GM19468 (cell line): Measurements from ENCODE around the gene WNK2.
"Not testable (repeated sequence)": the region's sequence is repeated elsewhere in the genome, so short reads cannot be mapped to it uniquely, and the experiment has no call there.

Source experiments
- ATAC-seq: cut with Tn5 transposase; IDR thresholded peaks from one replicate; pipeline ENCODE4 v1.9.1; 2021; ENCODE audit warnings: mild to moderate bottlenecking, moderate library complexity, moderate number of reproducible peaks; ENCODE audit not compliant: unreplicated experiment; ENCODE audit errors: extremely low read depth

Gene WNK2

GRCh38 chr9:93183663-93184431, at the start of gene WNK2:
TSS of gene WNK2 (plus strand) at chr9:93184139. CDS start at chr9:93184930, 791 bp downstream.
- ATAC-seq: no peak

GRCh38 chr9:93134740-93135444, 49.0 kb upstream of the WNK2 start:
- ATAC-seq: no peak

DNA sequence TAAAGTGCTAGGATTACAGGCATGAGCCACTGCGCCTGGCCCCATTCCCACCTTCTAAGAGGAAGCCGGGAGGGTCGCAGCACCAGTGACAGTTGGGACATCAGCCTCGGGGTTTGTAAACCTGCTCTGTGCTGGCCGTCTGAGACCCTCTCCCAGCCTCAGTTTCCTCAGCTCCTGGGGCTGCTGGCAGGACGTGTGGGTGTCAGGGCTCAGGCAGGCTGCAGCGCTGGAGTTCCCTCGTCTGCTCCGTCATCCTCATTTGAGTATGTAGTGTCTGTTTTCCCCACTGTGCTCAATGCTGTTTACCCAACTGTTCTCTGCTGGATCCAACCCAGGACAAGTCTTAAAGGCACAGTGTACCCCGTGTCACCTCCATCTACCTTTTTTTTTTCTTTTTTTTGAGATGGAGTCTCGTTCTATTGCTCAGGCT, 47.9 kb upstream of the WNK2 start:
- no peak for ATAC-seq

- no peak for ATAC-seq
Observed at GRCh38 chr9:93137362-93137761, 46.6 kb upstream of the WNK2 start.

DNA sequence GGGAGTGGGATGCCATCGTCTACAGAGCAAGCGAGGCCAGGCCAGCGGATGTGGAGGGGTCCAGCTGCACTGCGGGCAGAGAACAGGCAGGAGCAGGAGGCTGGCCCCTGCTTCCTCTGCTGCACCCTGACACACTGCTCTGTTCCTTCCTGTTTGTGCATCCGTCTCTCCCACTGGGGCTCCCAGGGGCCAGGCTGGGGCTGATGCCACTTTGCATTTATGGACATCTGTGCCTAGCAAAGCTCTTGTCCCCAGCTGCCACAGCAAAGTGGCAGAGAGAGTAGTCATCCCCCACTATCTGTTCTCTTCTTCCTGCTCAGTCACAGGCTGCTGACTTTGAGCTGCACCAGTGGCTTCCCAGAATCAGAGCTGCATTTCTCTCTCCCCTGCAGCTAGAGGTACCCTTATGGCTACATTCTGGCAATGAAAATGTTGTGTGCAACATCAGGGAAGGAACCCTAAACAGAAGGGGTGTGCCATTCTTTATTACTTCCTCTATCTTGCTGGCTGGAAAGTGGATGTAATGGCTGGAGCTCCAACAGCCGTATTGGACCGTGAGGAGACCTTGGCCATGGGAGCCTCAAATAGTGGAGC, 45.7 kb upstream of the WNK2 start:
- ATAC-seq: no peak

DNA sequence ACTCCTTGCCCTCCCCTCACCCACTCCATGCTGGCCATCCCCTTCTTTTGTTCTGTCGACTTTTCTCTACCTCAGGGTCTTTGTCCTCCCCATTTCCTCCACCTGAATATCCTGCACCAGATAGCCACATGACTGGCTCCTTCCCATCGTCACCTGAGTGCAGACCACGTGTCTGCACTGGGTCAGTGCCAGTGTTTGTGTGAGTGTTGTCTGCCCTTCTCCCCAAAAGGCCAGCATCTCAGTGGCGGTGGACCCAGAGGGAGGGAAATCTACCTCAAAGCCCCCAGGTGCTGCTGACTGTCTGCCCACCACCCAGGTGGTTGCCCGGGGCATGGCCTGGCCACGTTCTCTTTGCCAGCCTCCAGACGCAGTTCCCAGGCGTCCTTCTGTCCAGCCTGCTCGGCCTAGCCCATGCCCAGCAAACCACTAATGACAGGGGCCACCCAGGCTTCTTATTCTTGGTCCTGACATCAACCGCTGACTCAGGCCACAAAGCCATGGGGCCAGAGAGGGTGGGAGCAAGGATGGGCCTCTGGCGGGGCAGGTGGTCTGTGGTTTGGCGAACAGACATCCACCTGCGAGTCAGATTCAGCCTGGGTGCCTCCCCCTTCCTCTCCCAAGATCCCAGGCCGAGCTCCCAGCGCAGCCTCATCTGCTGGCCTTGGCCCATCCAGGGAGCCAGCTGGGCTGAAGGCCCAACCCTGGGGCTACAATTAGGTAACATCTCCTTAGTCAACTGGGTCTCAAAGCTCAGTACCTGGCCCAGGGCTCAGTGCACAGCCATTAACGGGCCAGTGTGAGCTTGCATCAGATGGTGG, 44.4 kb upstream of the WNK2 start:
- no peak for ATAC-seq

- ATAC-seq: no peak
Observed at GRCh38 chr9:93141771-93142483, 42.0 kb upstream of the WNK2 start.

- no peak for ATAC-seq
Observed at GRCh38 chr9:93143830-93144530, 40.0 kb upstream of the WNK2 start.

DNA sequence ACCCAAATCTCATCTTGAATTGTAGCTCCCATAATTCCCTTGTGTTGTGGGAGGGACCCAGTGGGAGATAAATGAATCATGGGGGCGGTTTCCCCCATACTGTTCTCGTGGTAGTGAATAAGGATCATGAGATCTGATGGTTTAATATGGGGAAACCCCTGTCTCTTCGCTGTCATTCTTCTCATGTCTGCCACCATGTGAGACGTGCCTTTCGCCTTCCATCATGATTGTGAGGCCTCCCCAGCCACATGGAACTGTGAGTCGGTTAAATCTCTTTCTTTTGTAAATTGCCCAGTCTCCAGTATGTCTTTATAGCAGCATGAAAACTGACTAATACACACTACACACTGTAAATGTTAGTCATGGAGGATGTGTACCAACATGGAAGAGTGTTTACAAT, 37.2 kb upstream of the WNK2 start:
- not testable (repeated sequence) for ATAC-seq

DNA sequence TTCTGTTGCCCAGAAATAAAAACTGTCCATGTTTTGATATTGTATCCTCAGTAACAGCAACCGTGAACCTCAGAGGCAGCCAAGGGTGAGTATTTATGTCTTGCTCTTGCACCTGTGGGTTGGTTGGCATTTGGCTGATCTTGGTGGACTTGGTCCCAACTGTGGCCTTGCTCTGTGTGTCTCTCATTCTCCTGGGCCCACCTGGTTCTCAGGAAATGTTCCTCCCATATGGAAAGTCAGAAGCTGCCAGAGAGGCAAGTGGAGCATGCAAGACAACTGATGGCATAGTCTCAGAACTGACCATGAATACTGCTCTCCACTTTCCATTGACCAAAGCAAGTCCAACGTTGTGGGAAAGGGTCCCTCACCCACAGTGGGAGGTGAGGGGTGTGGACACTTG, 36.3 kb upstream of the WNK2 start:
- no peak for ATAC-seq

GRCh38 chr9:93148721-93149120, 35.2 kb upstream of the WNK2 start:
- ATAC-seq: no peak

- ATAC-seq: no peak
Observed at GRCh38 chr9:93149361-93149760, 34.6 kb upstream of the WNK2 start.

DNA sequence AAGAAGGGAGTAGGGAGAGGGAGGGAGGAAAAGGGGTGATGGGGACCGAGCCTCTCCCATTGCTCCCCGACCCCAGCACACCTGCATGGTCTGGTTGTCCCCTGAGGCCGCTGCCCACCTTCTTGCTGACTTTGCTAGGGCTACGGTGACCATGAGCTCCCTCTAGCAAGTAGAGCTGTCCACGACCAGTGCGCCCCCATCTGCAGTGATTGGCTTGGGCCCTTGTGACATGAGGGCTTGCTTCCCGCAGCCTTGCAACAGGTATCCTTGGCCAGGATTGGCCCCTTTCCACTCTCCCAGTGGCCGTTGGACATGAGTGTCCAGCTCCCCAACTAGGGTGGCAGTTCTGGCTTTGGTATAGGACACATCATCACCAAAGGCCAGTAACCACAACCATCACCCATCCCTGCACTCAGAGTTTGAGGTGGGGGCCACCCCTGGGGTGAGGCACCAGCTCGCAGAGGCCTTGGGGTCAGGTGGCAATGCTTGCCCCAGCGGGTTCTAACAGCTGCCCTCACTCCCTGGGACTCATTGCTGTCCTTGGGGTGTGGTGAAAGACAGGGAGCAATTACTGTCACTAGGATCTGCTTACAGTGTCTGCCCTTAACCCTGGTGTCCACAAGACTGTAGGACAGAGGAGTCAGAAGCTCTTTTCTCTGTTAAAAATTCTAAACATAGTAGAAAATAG, 32.7 kb upstream of the WNK2 start:
- no peak for ATAC-seq

GRCh38 chr9:93154293-93154903, 29.5 kb upstream of the WNK2 start:
- ATAC-seq: no peak

DNA sequence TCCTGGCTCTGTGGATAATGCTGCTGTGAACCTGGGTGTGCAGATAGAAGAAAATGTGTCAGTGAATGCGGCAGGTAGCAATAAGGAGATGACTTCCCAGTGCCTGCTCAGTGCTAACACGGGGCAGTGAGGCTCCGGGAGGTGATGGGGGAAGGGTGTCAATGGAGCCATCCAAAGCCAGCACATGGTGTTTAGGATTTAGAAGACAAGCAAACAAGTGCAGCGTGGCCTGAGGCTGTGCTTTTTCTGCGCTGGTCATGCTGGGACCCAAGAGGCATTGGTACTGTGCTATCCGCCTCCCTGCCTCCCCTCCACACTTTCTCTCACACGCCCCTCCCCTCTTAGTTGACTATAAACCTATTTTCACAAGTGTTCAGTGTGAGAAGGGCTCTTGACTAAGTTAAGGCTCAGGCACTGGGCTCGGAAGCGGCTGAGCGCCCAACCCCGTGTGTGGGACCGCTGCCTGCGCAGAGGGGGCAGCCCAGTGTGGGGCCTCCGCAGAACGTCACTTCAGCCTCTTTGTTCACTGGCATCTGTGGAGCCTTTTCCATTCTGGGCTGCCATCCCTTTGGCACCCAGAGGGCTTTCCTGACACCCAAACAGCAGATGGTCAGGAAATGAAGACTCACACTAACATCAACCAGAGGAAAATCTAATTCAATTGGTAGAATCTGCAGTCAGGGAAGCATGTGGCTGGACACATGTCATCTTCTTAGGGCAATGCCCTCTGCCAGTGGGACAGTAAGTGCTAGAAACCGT, 28.0 kb upstream of the WNK2 start:
- no peak for ATAC-seq

- no peak for ATAC-seq
Observed at GRCh38 chr9:93156475-93157008, 27.4 kb upstream of the WNK2 start.
